Hematopoietic multipotent progenitor cell treated with erythropoietin and hydrocortisone succinate and interleukin-3 and kit ligand, for 6 days (in vitro differentiated cells): Measurements from ENCODE around the gene MILR1.
A peak's percentile ranks its signal among the peaks of the same experiment; 100 is the strongest.
"Not testable (repeated sequence)": the region's sequence is repeated elsewhere in the genome, so short reads cannot be mapped to it uniquely, and the experiment has no call there.

ENCODE experiments used
- DNase-seq: peaks from one replicate; pipeline ENCODE4 v3.0.0-alpha.2; 2015

The MILR1 gene

GRCh38 chr17:64448665-64449512 lies at the start of gene MILR1:
Gene MILR1, plus strand, starts transcription at chr17:64449115. Its CDS starts 54 bp downstream, at chr17:64449169.
- DNase-seq: peak; percentile 92

GRCh38 chr17:64399767-64400156 lies 49.2 kb upstream of the MILR1 start:
- no peak for DNase-seq

DNA sequence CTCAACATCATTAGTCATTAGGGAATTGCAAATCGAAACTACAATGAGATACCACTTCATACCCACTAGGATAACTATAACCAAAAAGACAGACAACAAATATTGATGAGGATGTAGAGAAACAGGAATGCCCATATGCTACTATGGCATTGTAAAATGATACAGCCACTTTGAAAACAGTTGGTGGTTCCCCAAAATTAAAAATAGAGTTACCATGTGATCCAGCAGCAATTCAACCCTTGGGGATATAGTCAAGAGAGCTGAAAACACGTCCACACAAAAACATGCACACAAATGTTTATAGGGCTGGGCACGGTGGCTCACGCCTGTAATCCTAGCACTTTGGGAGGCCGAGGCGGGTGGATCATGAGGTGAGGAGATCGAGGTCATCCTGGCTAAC lies 48.3 kb upstream of the MILR1 start:
- DNase-seq: no peak

DNA sequence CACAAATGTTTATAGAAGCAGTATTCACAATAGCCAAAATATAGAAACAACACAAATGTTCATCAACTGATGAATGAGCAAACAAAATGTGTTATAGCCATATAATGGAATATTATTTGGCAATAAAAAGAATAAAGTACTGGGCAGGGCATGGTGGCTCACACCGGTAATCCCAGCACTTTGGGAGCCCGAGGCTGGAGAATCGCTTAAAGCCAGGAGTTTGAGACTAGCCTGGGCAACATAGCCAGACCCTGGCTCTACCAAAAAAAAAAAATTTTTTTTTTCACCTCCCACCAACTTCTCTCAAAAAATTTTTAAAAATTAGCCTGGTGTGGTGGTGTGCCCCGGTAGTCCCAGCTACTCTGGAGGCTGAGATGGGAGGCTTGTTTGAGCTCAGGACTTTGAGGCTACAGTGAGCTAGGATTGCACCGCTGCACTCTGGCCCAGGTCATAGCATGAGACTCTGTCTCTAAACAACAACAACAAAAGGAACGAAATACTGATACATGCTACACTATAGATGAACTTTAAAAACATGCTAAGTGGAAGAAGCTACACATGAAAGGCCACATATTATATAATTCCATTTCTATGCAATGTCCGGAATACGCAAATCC lies 47.6 kb upstream of the MILR1 start:
- no peak for DNase-seq

DNA sequence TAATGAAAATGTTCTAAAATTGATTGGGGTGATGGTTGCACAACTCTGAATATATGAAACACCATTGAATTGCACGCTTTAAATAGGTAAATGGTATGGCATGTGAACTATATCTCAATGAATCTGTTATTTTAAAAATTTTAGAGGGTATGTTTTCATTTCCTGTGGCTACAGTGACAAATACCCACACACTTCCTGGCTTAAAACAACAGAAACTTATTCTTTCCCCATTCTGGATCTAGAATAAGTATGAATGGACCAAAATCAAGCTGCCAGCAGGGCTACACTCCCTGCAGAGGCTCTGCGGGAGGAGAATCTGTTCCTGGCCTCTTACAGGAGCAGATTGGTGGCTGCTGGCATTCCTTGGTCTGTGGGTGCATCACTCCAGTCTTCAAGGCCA lies 47.0 kb upstream of the MILR1 start:
- DNase-seq: no peak

GRCh38 chr17:64402469-64402868 lies 46.4 kb upstream of the MILR1 start:
- DNase-seq: no peak

- DNase-seq: no peak
Observed at GRCh38 chr17:64403881-64404460, 44.9 kb upstream of the MILR1 start.

DNA sequence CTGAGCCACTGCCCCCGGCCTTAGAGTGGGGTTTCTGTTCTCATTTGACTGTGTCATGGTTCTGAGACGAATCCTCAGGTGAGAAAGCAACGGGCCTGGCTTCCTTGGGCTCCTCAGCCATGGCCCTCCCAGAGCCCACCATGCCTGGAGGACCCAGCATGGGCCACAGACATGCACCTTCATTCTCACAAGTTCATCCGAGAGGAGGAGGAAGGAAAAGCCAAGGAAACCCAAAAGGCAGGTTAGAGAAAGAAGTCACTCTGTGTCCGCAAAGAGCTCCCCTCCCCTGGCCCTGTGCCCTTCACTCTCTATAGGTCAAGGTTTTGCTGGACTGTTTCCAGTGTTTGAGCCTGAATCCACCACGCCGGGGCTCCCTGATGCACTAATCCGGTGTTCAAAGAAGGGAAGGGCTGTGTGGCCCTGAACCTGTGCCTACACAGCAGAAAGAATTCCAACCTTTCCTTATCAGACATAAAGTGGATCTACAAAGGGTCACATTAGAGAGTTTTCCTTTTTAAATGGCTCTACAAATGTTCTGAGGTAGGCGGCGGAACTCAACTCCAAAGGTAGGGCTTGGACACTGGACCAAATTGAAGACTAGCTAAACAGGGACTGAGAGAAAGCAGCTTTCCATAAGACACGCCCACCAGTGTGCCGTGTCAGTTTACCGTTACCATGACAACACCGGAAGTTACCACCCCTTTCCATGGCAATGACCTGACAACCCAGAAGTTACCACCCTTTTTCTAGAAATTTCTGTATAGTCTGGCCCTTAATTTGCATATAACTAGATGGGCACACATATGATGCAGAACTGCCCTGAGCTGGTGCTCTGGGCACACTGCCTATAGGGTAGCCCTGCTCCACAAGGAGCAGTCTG lies 42.4 kb upstream of the MILR1 start:
- peak; percentile 72 for DNase-seq

- no peak for DNase-seq
Observed at GRCh38 chr17:64410750-64411490, 38.0 kb upstream of the MILR1 start.

- DNase-seq: peak; percentile 74
Observed at GRCh38 chr17:64411999-64412771, 36.7 kb upstream of the MILR1 start.

GRCh38 chr17:64412944-64413381 lies 36.0 kb upstream of the MILR1 start:
- DNase-seq: no peak

GRCh38 chr17:64413513-64413912 lies 35.4 kb upstream of the MILR1 start:
- DNase-seq: no peak

DNA sequence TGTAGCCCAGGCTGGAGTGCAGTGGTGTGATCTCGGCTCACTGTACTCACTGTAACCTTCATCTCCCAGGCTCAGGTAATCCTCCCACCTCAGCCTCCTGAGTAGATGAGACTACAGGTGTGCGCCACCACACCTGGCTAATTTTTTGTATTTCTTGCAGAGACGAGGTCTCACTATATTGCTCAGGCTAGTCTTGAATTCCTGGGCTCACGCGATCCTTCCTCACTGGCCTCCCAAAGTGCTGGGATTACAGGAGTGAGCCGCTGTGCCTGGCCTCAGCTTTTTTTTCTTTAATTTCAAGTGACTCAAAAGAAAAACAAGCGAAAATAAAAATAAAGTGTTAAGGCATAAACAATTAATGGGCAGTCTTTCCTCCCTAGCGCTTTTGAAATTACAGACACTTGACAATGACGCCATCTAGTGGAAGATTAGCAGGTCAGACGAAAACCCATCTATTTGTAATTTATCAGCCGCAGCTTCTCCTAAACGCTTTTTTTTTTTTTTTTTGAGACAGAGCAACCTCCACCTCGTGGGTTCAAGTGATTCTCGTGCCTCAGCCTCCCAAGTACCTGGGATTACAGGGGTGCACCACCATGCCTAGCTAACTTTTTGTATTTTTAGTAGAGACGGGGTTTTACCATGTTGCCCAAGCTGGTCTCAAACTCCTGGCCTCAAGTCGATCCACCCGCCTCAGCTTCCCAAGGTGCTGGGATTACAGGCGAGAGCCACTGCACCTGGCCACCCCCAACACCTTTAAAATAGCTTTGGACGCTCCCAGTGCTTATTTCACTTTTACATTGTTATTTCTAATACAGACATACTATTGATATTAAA lies 30.2 kb upstream of the MILR1 start:
- peak; percentile 90 for DNase-seq

- DNase-seq: peak; percentile 94
Observed at GRCh38 chr17:64420143-64420670, 28.7 kb upstream of the MILR1 start.

DNA sequence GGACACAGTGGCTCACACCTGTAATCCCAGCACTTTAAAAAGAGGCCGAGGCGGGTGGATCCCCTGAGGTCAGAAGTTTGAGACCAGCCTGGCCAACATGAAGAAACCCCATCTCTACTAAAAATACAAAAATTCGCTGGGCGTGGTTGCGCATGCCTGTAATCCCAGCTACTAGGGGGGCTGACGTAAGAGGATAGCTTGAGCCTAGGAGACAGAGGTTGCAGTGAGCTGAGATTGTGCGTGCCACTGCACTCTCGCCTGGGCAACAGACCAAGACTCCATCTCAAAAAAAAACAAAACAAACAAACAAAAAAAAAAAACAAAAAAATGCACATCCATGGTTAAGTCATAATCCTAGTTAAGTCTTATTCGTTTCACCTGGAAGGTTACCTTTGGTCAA lies 26.8 kb upstream of the MILR1 start:
- DNase-seq: not testable (repeated sequence)

GRCh38 chr17:64423881-64424280 lies 25.0 kb upstream of the MILR1 start:
- no peak for DNase-seq

- DNase-seq: no peak
Observed at GRCh38 chr17:64424324-64424849, 24.5 kb upstream of the MILR1 start.

DNA sequence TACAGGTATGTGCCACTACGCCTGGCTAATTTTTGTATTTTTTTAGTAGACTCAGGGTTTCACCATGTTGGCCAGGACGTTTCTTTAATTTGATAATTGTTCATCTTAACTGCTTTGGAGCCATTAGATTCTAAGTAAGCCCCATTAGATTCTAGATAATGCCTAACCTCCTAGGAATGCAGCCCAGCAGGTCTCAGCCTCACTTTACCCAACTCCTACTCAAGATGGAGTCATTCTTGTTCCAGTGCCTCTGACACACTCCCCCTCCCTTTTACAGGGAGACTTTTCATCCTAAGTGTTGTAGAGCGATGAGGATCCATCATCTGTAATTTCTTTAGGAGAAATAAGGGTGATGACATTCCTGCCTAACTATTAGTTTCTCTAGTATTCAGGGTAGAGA lies 23.7 kb upstream of the MILR1 start:
- no peak for DNase-seq

- no peak for DNase-seq
Observed at GRCh38 chr17:64426596-64426995, 22.3 kb upstream of the MILR1 start.

DNA sequence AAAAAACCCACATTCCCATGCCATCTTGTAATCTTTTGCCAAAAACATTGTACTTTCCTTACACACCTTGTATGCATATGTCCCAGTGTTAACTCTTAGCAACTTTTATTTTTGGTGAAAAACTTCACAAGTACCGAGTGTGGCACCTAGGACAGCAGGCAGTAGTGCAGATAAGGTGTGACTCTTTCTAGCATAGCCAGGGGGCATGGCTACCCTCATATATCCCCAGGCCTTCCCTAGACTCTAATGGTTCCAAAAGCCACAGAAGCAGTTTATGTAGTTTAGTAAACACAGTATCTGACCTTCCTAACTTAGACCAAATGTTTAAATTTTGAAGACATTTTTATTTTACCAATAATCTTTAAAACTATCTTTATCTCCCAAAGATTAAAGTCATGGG lies 20.5 kb upstream of the MILR1 start:
- DNase-seq: no peak
